ENCODE results near the gene HS6ST2. TPM values are rescaled to one million over a fixed set of nuclear protein-coding genes. Genes with fewer than 3 reads are reported as not detected.

Gene HS6ST2
- total RNA-seq, 1 experiment from 2014 or later = 13.4 TPM

DNA sequence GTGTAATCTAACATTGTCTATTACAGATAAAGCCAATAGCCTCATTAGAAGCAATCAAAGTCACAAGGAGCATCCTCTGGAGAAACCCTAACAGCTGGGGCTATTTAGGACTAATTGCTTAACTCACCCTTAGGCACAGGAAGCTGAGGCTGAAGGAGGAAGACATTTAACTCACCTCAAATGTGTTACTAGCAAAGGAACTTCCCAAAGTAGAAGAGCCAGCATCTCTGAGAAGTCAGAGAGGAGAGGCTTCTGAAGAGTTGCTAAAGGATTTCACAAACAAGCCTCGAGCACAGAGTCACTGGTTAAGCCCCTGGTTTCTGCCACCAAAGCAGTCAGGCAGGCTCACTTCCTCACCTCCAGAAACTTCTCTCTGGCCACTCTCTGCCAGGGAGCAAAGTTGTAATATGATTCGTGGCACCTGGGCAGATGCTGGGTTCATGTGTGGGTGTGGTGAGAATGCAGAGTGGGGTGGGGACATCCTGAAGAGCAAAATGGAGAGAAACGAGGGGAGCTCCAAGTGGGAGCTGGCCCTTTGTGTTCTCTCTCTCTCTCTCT lies 201.3 kb downstream of the HS6ST2 start:
- no peaks in the 10 kb centered on the region for H3K27me3 ChIP-seq (ENCODE audit: insufficient read depth, low read depth)
- DNase-seq = no peak
- no peaks in the 10 kb centered on the region for H3K9me2 ChIP-seq (ENCODE audit: insufficient read depth)
- H3K27ac ChIP-seq = no peak overlapping the region
- no peak overlapping the region for H3K4me3 ChIP-seq
- no peaks in the 10 kb centered on the region for H3K9me3 ChIP-seq (ENCODE audit: insufficient read depth, low read depth)
- intact Hi-C loops (cut with micrococcal nuclease; ENCODE audit: unreplicated experiment) = no loop called here
- BruUV-seq (replicated peaks) = no TSS peak
- no peak for TF ChIP-seq CTCF (conservative IDR thresholded peaks at IDR 0.05)
- no peak for TF ChIP-seq EZH2 (IDR thresholded peaks at IDR 0.05; ENCODE audit: low read depth)
- no peaks in the 10 kb centered on the region for H4K20me1 ChIP-seq (ENCODE audit: insufficient read depth)
- H3K79me2 ChIP-seq (ENCODE audit: low read depth) = no peaks in the 10 kb centered on the region
- no peak overlapping the region for H2AFZ ChIP-seq
- no peaks in the 10 kb centered on the region for H3F3A ChIP-seq (ENCODE audit: insufficient read depth, low read depth)
- CTCF ChIA-PET = no interaction called here
- H3K4me1 ChIP-seq (replicated peaks; ENCODE audit: insufficient read depth) = no peaks in the 10 kb centered on the region
- no peak overlapping the region for H3K4me2 ChIP-seq
- no peaks in the 10 kb centered on the region for H3K36me3 ChIP-seq (ENCODE audit: low read depth)
- POLR2A ChIA-PET (ENCODE audit: unreplicated experiment) = no interaction called here

DNA sequence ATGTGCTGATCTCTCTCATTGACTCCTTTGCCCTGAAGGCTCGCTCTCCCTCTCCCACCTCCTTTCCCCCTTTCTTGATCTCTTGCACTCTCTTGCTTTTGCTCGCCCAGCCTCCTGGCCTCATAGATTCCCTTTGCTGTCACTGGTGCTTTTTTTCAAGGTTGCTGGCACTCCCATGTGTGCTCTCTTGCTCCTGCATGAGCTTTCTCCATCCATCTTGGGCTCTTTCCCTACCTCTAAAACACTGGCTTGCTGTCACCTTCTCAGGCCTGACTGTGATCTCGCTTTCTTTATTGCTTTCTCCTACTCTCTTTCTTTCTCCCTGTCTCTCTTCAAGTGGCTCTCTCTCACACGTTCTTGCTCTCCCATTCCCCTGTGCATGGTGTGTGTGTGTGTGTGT lies 202.0 kb downstream of the HS6ST2 start:
- Histone ChIP-seq H3K9me3 (ENCODE audit: insufficient read depth, low read depth) (no peaks in the 10 kb centered on the region), H3K9me2 (ENCODE audit: insufficient read depth) (no peaks in the 10 kb centered on the region), H3K27ac (no peak overlapping the region), H4K20me1 (ENCODE audit: insufficient read depth) (no peaks in the 10 kb centered on the region), H3K27me3 (ENCODE audit: insufficient read depth, low read depth) (no peaks in the 10 kb centered on the region), H3K79me2 (ENCODE audit: low read depth) (no peaks in the 10 kb centered on the region), H3F3A (ENCODE audit: insufficient read depth, low read depth) (no peaks in the 10 kb centered on the region), H3K4me2 (no peak overlapping the region), H3K4me1 (replicated peaks; ENCODE audit: insufficient read depth) (no peaks in the 10 kb centered on the region), H3K4me3 (no peak overlapping the region), H2AFZ (no peak overlapping the region), H3K36me3 (ENCODE audit: low read depth) (no peaks in the 10 kb centered on the region)
- intact Hi-C loops (cut with micrococcal nuclease; ENCODE audit: unreplicated experiment) = no loop called here
- CTCF ChIA-PET = no interaction called here
- POLR2A ChIA-PET (ENCODE audit: unreplicated experiment) = no interaction called here
- no TSS peak for BruUV-seq (replicated peaks)
- TF ChIP-seq EZH2 (IDR thresholded peaks at IDR 0.05; ENCODE audit: low read depth) (no peak), CTCF (conservative IDR thresholded peaks at IDR 0.05) (no peak)
- no peak for DNase-seq

DNA sequence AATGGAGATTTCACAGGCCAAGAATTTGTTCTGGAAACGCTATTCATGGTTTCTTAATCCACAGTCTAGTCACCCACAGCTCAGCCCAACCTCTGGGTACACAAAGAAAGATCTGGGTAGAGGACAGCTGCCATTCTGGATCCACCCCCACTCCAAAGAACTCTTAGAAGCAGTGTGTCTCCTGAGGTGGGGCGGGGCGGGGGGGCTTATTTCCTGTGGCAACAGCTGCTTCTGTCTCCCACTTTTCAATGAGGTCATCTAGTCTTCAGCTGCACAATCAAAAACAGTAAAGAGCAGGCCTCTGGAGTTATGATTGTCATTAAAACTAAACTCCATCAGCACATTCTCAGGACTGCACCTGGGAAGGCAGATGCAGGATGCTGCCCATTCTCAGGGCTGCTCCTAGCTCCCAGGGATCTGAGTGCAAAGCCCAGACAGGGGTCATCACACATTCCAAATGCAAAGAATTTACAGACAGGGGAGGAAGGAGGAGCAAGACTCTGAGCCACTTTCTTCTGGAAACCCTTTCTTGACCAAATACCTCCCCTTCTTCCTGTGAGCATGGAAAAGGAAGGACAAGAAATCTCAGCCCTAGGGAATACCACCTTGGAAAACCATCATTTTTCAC lies 207.3 kb downstream of the HS6ST2 start:
- TF ChIP-seq EZH2 (IDR thresholded peaks at IDR 0.05; ENCODE audit: low read depth) = no peak
- no peak for TF ChIP-seq CTCF (conservative IDR thresholded peaks at IDR 0.05)
- Histone ChIP-seq H2AFZ (no peak overlapping the region), H3K27ac (no peak overlapping the region), H3K4me1 (replicated peaks; ENCODE audit: insufficient read depth) (no peaks in the 10 kb centered on the region), H3K36me3 (ENCODE audit: low read depth) (no peaks in the 10 kb centered on the region), H3K9me2 (ENCODE audit: insufficient read depth) (no peaks in the 10 kb centered on the region), H3K9me3 (ENCODE audit: insufficient read depth, low read depth) (no peaks in the 10 kb centered on the region), H3K79me2 (ENCODE audit: low read depth) (no peaks in the 10 kb centered on the region), H3F3A (ENCODE audit: insufficient read depth, low read depth) (no peaks in the 10 kb centered on the region), H3K4me3 (no peak overlapping the region), H3K4me2 (no peak overlapping the region), H4K20me1 (ENCODE audit: insufficient read depth) (no peaks in the 10 kb centered on the region), H3K27me3 (ENCODE audit: insufficient read depth, low read depth) (no peaks in the 10 kb centered on the region)
- BruUV-seq (replicated peaks) = no TSS peak
- intact Hi-C loops (cut with micrococcal nuclease; ENCODE audit: unreplicated experiment) = no loop called here
- DNase-seq = no peak
- ChIA-PET POLR2A (ENCODE audit: unreplicated experiment) (no interaction called here), CTCF (interaction anchor here (0.6 kb wide), 1 partner anchor 75 kb away, joined by 6 read pairs; no protein-coding TSS in a partner anchor)

All from PC-9 (cell line).